HEK293T (cell line): Measurements from ENCODE around the gene NIN.

ENCODE experiments used
- ARNT ChIP-seq: fragments of 450-650 bp; IDR thresholded peaks from 2 replicates; pipeline ENCODE4 v1.6.1; 2017; ENCODE audit warnings: mild to moderate bottlenecking
- BHLHE40 ChIP-seq: fragments of 450-650 bp; IDR thresholded peaks from 2 replicates; pipeline ENCODE4 v1.6.1; 2016; ENCODE audit warnings: mild to moderate bottlenecking, moderate library complexity, borderline replicate concordance
- ELF4 ChIP-seq: fragments of 450-650 bp; IDR thresholded peaks from 2 replicates; pipeline ENCODE4 v1.6.1; 2017; ENCODE audit warnings: antibody characterized with exemption
- FOXA1 ChIP-seq: fragments of 450-650 bp; IDR thresholded peaks from 2 replicates; pipeline ENCODE4 v1.6.1; 2016; ENCODE audit warnings: mild to moderate bottlenecking
- FOXK2 ChIP-seq: fragments of 450-650 bp; IDR thresholded peaks from 2 replicates; pipeline ENCODE4 v1.6.1; 2016; ENCODE audit warnings: mild to moderate bottlenecking
- FOXM1 ChIP-seq: fragments of 450-650 bp; IDR thresholded peaks from 2 replicates; pipeline ENCODE4 v1.6.1; 2017; ENCODE audit warnings: mild to moderate bottlenecking, borderline replicate concordance
- HDGF ChIP-seq: fragments of 450-650 bp; IDR thresholded peaks from 2 replicates; pipeline ENCODE4 v1.6.1; 2017; ENCODE audit warnings: antibody characterized with exemption, borderline replicate concordance
- LEF1 ChIP-seq: fragments of 450-650 bp; IDR thresholded peaks from 2 replicates; pipeline ENCODE4 v1.6.1; 2017; ENCODE audit warnings: mild to moderate bottlenecking, borderline replicate concordance
- NFRKB ChIP-seq: fragments of 450-650 bp; IDR thresholded peaks from 2 replicates; pipeline ENCODE4 v1.6.1; 2016; ENCODE audit warnings: mild to moderate bottlenecking, moderate library complexity
- SP1 ChIP-seq: fragments of 450-650 bp; IDR thresholded peaks from 2 replicates; pipeline ENCODE4 v1.6.1; 2017
- SUZ12 ChIP-seq: fragments of 450-650 bp; IDR thresholded peaks from 2 replicates; pipeline ENCODE4 v1.6.1; 2016; ENCODE audit warnings: mild to moderate bottlenecking
- TARDBP ChIP-seq: fragments of 450-650 bp; IDR thresholded peaks from 2 replicates; pipeline ENCODE4 v1.6.1; 2016
- ZNF384 ChIP-seq: fragments of 450-650 bp; IDR thresholded peaks from 2 replicates; pipeline ENCODE4 v1.6.1; 2016

DNA sequence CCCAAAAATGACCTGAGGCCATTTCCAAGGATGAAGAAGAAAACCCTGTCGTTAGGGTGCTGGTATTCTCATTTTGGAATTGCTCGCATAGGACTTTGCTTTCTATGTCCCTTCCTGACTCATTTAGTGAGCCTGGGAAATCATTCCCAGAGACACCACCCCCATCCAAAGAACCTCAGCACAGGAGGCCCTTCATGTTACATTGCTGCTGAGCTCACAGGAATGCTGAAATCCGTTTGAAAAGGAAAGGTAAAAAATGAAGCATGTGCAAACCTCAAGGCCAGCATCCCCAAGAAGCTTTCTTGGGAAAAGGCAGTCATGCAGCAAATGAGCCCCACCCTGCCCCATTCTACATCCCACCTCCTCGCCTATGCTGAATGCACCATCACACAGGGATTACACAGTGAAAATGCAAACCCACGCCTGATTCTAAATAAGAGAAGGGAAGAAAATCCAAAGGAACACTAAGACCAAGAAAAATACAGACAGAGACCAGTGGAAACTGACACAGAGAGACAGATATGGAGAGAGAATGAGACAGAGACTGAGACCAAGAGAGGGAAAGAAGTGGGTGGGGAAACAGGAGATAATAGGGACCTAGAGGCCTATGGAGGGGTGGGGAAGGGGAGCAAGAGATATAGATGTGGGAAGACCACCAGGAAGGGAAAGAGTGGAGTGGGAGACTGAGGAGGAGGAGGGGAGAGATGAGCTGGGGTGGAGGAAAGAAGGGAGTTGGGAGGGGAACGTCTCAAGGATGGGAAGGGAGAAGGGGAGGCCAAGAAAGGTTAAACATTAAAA, 33.5 kb downstream of the NIN start:
- TF ChIP-seq ELF4 (no peak), HDGF (no peak), ZNF384 (no peak), BHLHE40 (no peak), FOXA1 (no peak), LEF1 (no peak), TARDBP (no peak), SUZ12 (no peak), FOXM1 (no peak), FOXK2 (no peak), SP1 (no peak), ARNT (no peak), NFRKB (no peak)
